Lung (tissue), 12 donors: ENCODE measurements around the gene VTI1A. TPM values are rescaled to one million over a fixed set of nuclear protein-coding genes. Genes with fewer than 3 reads are reported as not detected.

Experiments
- ATAC-seq: fragments of 200-7000 bp; cut with Tn5 transposase; one replicate; pipeline ENCODE4 v1.9.1; 2020; ENCODE audit warnings: moderate number of reproducible peaks; ENCODE audit not compliant: insufficient read depth, low FRiP score
- DNase-seq, 3 donors: peaks; one replicate each; pipeline ENCODE4 v3.0.0-alpha.2; 2013 to 2017
- H3K27ac ChIP-seq, 2 donors: one replicate each; pipeline ENCODE4 v1.5.1; 2013; ENCODE audit warnings: mild to moderate bottlenecking in 2 of 2, moderate library complexity in 2 of 2, control low read depth in 1 of 2, inconsistent platforms in 1 of 2, low read depth in 1 of 2, low read length in 1 of 2
- H3K27me3 ChIP-seq, 3 donors: one replicate each; pipeline ENCODE4 v1.5.1; 2013; ENCODE audit warnings: low read length in 2 of 3; ENCODE audit not compliant: control insufficient read depth in 3 of 3, insufficient read depth in 3 of 3
- H3K36me3 ChIP-seq, 4 donors: one replicate each; pipeline ENCODE4 v1.5.1; 2013; ENCODE audit warnings: low read length in 4 of 4, mild to moderate bottlenecking in 1 of 4, moderate library complexity in 1 of 4; ENCODE audit not compliant: control insufficient read depth in 4 of 4, insufficient read depth in 4 of 4
- H3K4me1 ChIP-seq, 5 donors: one replicate each; pipeline ENCODE4 v1.5.1; 2013; ENCODE audit warnings: low read length in 5 of 5, mild to moderate bottlenecking in 2 of 5, moderate library complexity in 1 of 5; ENCODE audit not compliant: control insufficient read depth in 5 of 5, insufficient read depth in 5 of 5
- H3K4me3 ChIP-seq: one replicate; pipeline ENCODE4 v1.5.1; 2013; ENCODE audit warnings: mild to moderate bottlenecking, control low read depth, moderate library complexity
- H3K9ac ChIP-seq, 2 donors: one replicate each; pipeline ENCODE4 v1.5.1; 2013; ENCODE audit warnings: low read length in 2 of 2, control low read depth in 1 of 2; ENCODE audit not compliant: insufficient read depth in 1 of 2
- H3K9me3 ChIP-seq, 4 donors: one replicate each; pipeline ENCODE4 v1.5.1; 2013; ENCODE audit warnings: low read length in 3 of 4, mild to moderate bottlenecking in 1 of 4, moderate library complexity in 1 of 4; ENCODE audit not compliant: control insufficient read depth in 4 of 4, insufficient read depth in 3 of 4
- WGBS, 2 donors: extraction: QIAGEN DNeasy Blood & Tissue Kit; methylation state at CpG; one replicate each; pipeline ENCODE4 v1.1.7; 2013; 5-methylcytosine and 5-hydroxymethylcytosine counted together
- polyA plus RNA-seq, 2 donors: library from polyadenylated mRNA; stranded (reverse); fragments of 200-250 nt; gene quantifications; one replicate each; pipeline ENCODE4 v1.2.1, GENCODE V29; 2013
- total RNA-seq, 2 donors: library from RNA; depleted of rRNA in 1 of 2; stranded (reverse); fragments of >200 nt in 1 of 2; gene quantifications; one replicate each; pipeline ENCODE4 v1.2.1, GENCODE V29; 2014 to 2021
- TF ChIP-seq, protein P1 (sequence below): IDR thresholded peaks from 2 replicates; pipeline ENCODE4 v1.5.1; 2012; ENCODE audit warnings: mild to moderate bottlenecking; ENCODE audit errors: control extremely low read depth, extremely low read depth
- donor health status: control.
- donor health status: control.
- donor health status: Bipolar disorder and iron deficiency.
- donor health status: healthy.
- donor health status: DM: yes; HTN: yes; CAD: no.

The VTI1A gene
- total and polyA plus RNA-seq, 4 donors: 9.2 to 48.2 (median 28.4) TPM

DNA sequence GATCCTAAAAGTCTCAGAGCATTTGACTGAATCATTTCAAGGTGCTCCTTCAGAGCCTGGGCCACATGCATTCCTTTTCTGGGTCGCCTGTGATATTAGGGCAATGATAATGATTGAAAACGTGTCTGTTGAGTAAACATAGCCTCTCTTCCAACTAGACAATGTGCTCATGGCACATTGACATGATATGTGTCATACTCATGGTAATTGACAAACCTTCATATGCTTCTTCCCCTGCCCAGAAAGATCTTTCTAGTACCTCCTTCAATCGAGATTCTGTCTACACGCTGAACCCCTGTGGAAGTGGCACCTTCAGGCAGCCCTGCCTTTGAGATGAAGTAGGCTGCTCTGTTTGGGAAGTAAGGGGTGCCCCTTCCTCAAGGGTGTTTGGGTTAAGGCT lies 404.2 kb downstream of the VTI1A start:
- peaks cover 0 to 2% (median 0%) of the 10 kb centered on the region in 5 donors for H3K4me1 ChIP-seq
- 74 to 82% methylated on average over 4 of the region's 4 CpGs for WGBS, 2 donors
- no peak overlapping the region for H3K9ac ChIP-seq
- no peak overlapping the region for H3K4me3 ChIP-seq
- H3K36me3 ChIP-seq: no peaks in the 10 kb centered on the region
- ATAC-seq: no peak
- no peaks in the 10 kb centered on the region for H3K27me3 ChIP-seq
- DNase-seq: no peak
- peaks cover 0 to 16% (median 13%) of the 10 kb centered on the region in 4 donors for H3K9me3 ChIP-seq
- no peak overlapping the region for H3K27ac ChIP-seq
- TF ChIP-seq, protein P1, sequence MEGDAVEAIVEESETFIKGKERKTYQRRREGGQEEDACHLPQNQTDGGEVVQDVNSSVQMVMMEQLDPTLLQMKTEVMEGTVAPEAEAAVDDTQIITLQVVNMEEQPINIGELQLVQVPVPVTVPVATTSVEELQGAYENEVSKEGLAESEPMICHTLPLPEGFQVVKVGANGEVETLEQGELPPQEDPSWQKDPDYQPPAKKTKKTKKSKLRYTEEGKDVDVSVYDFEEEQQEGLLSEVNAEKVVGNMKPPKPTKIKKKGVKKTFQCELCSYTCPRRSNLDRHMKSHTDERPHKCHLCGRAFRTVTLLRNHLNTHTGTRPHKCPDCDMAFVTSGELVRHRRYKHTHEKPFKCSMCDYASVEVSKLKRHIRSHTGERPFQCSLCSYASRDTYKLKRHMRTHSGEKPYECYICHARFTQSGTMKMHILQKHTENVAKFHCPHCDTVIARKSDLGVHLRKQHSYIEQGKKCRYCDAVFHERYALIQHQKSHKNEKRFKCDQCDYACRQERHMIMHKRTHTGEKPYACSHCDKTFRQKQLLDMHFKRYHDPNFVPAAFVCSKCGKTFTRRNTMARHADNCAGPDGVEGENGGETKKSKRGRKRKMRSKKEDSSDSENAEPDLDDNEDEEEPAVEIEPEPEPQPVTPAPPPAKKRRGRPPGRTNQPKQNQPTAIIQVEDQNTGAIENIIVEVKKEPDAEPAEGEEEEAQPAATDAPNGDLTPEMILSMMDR: no peak

DNA sequence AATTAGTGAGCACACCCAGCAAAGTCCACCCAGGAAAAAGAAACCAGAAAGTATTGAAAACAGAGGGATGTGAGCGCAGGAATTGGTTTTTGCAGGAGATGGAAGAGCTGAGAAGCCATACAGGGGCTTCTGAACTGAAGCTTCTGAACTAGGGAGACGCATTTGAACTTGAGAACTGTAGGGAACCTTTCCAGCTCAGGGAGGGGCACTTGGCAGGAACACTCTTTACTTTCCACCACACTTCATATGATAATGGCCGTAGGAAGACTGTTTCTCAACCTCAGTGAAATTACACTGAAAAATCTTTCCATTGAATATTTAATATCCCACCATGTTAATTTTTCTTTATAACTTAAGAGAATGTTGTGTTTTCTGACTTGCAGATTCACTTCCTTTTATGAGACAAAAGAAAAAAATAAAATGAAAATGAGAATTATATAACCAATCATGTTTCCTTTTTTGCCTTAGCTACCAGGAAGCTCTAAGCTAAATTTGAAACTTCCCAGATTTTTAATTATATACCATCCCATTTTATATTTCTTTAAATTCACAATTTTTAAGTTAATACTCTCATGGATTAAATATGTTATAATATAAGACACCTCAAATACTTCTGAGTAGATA lies 404.7 kb downstream of the VTI1A start:
- TF ChIP-seq, protein P1: no peak
- Histone ChIP-seq H3K4me1 (peaks cover 0 to 2% (median 0%) of the 10 kb centered on the region in 5 donors), H3K9me3 (peaks cover 0 to 15% (median 12%) of the 10 kb centered on the region in 4 donors), H3K36me3 (no peaks in the 10 kb centered on the region), H3K27me3 (no peaks in the 10 kb centered on the region), H3K27ac (no peak overlapping the region), H3K4me3 (no peak overlapping the region), H3K9ac (no peak overlapping the region)
- ATAC-seq (no peak), DNase-seq (peak in 1 of 3 donors; percentile 22)
- 61 to 63% methylated on average over 3 of the region's 3 CpGs for WGBS, 2 donors

DNA sequence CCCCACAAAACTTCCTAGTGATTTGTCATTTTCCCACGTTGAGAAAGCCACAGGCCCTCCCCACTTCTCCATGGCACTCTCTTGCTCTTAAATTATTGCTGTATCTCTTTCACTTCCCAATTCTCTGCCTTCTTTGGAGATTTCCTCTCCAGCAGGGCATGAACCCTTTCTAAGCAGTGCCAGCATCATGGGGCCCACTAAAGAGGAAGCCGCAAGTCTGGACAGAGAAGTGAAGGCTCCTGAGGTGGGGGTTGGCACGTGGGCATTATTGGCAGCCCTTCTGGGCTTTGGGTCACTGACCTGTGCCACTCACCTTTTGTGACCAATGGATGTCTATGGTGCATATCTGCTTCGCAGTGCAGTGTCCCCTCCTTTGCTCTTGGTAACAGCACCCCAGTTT lies 405.3 kb downstream of the VTI1A start:
- H3K36me3 ChIP-seq: no peaks in the 10 kb centered on the region

More for the DNA sequence above, 405.3 kb downstream of the VTI1A start:
- peaks cover 0 to 11% (median 7%) of the 10 kb centered on the region in 4 donors for H3K9me3 ChIP-seq
- 44 to 70% methylated on average over 4 of the region's 4 CpGs for WGBS, 2 donors
- DNase-seq (no peak), ATAC-seq (peak; percentile 54)
- no peak overlapping the region for H3K4me3 ChIP-seq
- peaks cover 0 to 2% (median 0%) of the 10 kb centered on the region in 5 donors for H3K4me1 ChIP-seq
- H3K9ac ChIP-seq: no peak overlapping the region
- TF ChIP-seq, protein P1: no peak
- H3K27me3 ChIP-seq: no peaks in the 10 kb centered on the region
- H3K27ac ChIP-seq: no peak overlapping the region
